Measurements from ENCODE around the gene AFAP1L2. TPM values are rescaled to one million over a fixed set of nuclear protein-coding genes. Genes with fewer than 3 reads are reported as not detected.

The AFAP1L2 gene
- total and polyA plus RNA-seq, 12 donors = 2.9 to 5.0 (median 4.3) TPM

GRCh38 chr10:114372179-114372578 lies 32.1 kb downstream of the AFAP1L2 start:
- H3K9me3 ChIP-seq = no peaks in the 10 kb centered on the region
- 70 to 72% methylated on average over 3 of the region's 3 CpGs for WGBS, 2 donors
- no peak for TF ChIP-seq CTCF (IDR thresholded peaks at IDR 0.05)
- H3K36me3 ChIP-seq = no peaks in the 10 kb centered on the region
- DNase-seq = no peak
- H3K27me3 ChIP-seq = no peaks in the 10 kb centered on the region
- H3K4me1 ChIP-seq = peaks cover 0 to 51% (median 10%) of the 10 kb centered on the region in 9 donors
- no peak for ATAC-seq
- intact Hi-C loops (cut with DNase I) = no loop called here
- H3K4me3 ChIP-seq = no peak overlapping the region
- no peak overlapping the region for H3K27ac ChIP-seq

GRCh38 chr10:114370966-114371365 lies 33.3 kb downstream of the AFAP1L2 start:
- Histone ChIP-seq H3K4me3 (no peak overlapping the region), H3K4me1 (peaks cover 0 to 58% (median 11%) of the 10 kb centered on the region in 9 donors), H3K36me3 (no peaks in the 10 kb centered on the region), H3K27ac (no peak overlapping the region), H3K27me3 (no peaks in the 10 kb centered on the region), H3K9me3 (no peaks in the 10 kb centered on the region)
- intact Hi-C loops (cut with DNase I) = no loop called here
- no peak for TF ChIP-seq CTCF (IDR thresholded peaks at IDR 0.05)
- DNase-seq = no peak
- WGBS, 2 donors = 93 to 94% methylated on average over 5 of the region's 5 CpGs
- ATAC-seq = no peak

GRCh38 chr10:114370199-114370598 lies 34.1 kb downstream of the AFAP1L2 start:
- DNase-seq = no peak
- peaks cover 0 to 58% (median 11%) of the 10 kb centered on the region in 9 donors for H3K4me1 ChIP-seq
- intact Hi-C loops (cut with DNase I) = no loop called here
- no peaks in the 10 kb centered on the region for H3K36me3 ChIP-seq
- no peak for TF ChIP-seq CTCF (IDR thresholded peaks at IDR 0.05)
- H3K9me3 ChIP-seq = no peaks in the 10 kb centered on the region
- H3K27me3 ChIP-seq = no peaks in the 10 kb centered on the region
- H3K4me3 ChIP-seq = no peak overlapping the region
- 54 to 55% methylated on average over 2 of the region's 2 CpGs for WGBS, 2 donors
- no peak overlapping the region for H3K27ac ChIP-seq
- ATAC-seq = no peak

GRCh38 chr10:114368057-114368391 lies 36.3 kb downstream of the AFAP1L2 start:
- DNase-seq (no peak), ATAC-seq (no peak)
- WGBS, 2 donors = 85 to 87% methylated on average over 4 of the region's 4 CpGs
- Histone ChIP-seq H3K9me3 (no peaks in the 10 kb centered on the region), H3K36me3 (no peaks in the 10 kb centered on the region), H3K4me1 (peaks cover 0 to 39% (median 5%) of the 10 kb centered on the region in 9 donors), H3K27me3 (no peaks in the 10 kb centered on the region), H3K27ac (peak overlapping the region in 1 of 10 donors; percentile 70), H3K4me3 (no peak overlapping the region)
- no peak for TF ChIP-seq CTCF (IDR thresholded peaks at IDR 0.05)
- intact Hi-C loops (cut with DNase I) = no loop called here

Measured in heart right ventricle (tissue), 16 donors.